Activated B cell treated with CpG ODN at 0.5 μM for 24 hours (primary cell): ENCODE data around the gene KATNB1. TPM values are rescaled to one million over a fixed set of nuclear protein-coding genes. Genes with fewer than 3 reads are reported as not detected.

Experiments
- ATAC-seq: fragments of 200-7000 bp; cut with Tn5 transposase; one replicate; pipeline ENCODE4 v1.10.0; 2021; ENCODE audit warnings: low read depth, mild to moderate bottlenecking, moderate library complexity
- CTCF ChIA-PET: fragments of 350-600 bp; sonication (Branson Sonifier 250); formaldehyde crosslinking; loops from one replicate; lab custom pipeline; 2021; ENCODE audit warnings: antibody characterized with exemption; lab: Charles Lee
- POLR2A ChIA-PET: fragments of 350-600 bp; sonication (Branson Sonifier 250); formaldehyde crosslinking; loops from one replicate; lab custom pipeline; 2021; ENCODE audit warnings: antibody characterized with exemption; lab: Charles Lee
- DNase-seq: peaks from one replicate; pipeline ENCODE4 v3.0.0; 2022
- H3K27ac Mint-ChIP-seq: one replicate; pipeline ENCODE4 v1.8.0; 2020; ENCODE audit warnings: mixed read lengths
- H3K27me3 Mint-ChIP-seq: one replicate; pipeline ENCODE4 v1.8.0; 2021; ENCODE audit warnings: mixed read lengths
- H3K36me3 Mint-ChIP-seq: one replicate; pipeline ENCODE4 v1.8.0; 2021; ENCODE audit warnings: low read depth, mixed read lengths
- H3K4me1 Mint-ChIP-seq: one replicate; pipeline ENCODE4 v1.8.0; 2021; ENCODE audit warnings: mixed read lengths
- H3K4me3 Mint-ChIP-seq: one replicate; pipeline ENCODE4 v1.8.0; 2020; ENCODE audit warnings: mild to moderate bottlenecking, mixed read lengths
- H3K9me3 Mint-ChIP-seq: one replicate; pipeline ENCODE4 v1.8.0; 2020; ENCODE audit warnings: mixed read lengths
- intact Hi-C: fragments of 100-400 bp; cut with micrococcal nuclease; formaldehyde crosslinking; loops from one replicate; pipeline ENCODE4 v1.15.1; 2024
- total RNA-seq: library from RNA; stranded (reverse); gene quantifications from 2 replicates; pipeline ENCODE4 v1.2.3, GENCODE V29; 2022
- TF ChIP-seq, protein P1 (sequence below): fragments of 200-600 bp; IDR thresholded peaks from one replicate; pipeline ENCODE4 v1.8.0; 2022; ENCODE audit warnings: antibody characterized with exemption, mild to moderate bottlenecking

The KATNB1 gene
- total RNA-seq, 1 donor from 2014 or later = 16.8 TPM

DNA sequence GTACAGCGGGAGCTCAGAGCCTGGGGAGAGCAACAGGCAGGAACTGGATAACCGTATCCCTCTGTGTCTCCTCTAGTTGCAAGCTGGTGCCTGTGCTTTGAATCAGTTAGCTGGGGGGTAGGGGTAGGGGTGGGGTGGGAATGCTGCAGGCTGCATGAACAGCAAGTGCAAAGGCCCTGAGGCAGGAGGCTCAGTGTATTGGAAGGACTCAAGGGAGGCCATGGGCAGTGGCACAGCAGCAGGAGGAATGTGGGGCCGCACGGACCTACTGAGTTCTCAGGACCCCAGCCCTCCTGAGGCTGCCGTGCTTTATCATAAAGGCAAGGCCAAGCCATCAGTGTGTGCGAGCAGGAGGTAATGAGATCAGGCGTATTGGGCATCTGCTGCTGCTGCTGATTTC lies 3.3 kb downstream of the KATNB1 start:
- no peak for DNase-seq
- intact Hi-C loops = loop anchor here (5.0 to 10.0 kb wide), 4 partner anchors 92 to 1314 kb away; partner anchors contain the start of gene AMFR
- TF ChIP-seq, protein P1, sequence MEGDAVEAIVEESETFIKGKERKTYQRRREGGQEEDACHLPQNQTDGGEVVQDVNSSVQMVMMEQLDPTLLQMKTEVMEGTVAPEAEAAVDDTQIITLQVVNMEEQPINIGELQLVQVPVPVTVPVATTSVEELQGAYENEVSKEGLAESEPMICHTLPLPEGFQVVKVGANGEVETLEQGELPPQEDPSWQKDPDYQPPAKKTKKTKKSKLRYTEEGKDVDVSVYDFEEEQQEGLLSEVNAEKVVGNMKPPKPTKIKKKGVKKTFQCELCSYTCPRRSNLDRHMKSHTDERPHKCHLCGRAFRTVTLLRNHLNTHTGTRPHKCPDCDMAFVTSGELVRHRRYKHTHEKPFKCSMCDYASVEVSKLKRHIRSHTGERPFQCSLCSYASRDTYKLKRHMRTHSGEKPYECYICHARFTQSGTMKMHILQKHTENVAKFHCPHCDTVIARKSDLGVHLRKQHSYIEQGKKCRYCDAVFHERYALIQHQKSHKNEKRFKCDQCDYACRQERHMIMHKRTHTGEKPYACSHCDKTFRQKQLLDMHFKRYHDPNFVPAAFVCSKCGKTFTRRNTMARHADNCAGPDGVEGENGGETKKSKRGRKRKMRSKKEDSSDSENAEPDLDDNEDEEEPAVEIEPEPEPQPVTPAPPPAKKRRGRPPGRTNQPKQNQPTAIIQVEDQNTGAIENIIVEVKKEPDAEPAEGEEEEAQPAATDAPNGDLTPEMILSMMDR = no peak
- no peak for ATAC-seq
- Mint-ChIP-seq H3K9me3 (no peaks in the 10 kb centered on the region), H3K27ac (no peak overlapping the region), H3K36me3 (peaks cover 12% of the 10 kb centered on the region), H3K27me3 (no peaks in the 10 kb centered on the region), H3K4me3 (no peak overlapping the region), H3K4me1 (peaks cover 30% of the 10 kb centered on the region)
- ChIA-PET POLR2A (no interaction called here), CTCF (no interaction called here)

DNA sequence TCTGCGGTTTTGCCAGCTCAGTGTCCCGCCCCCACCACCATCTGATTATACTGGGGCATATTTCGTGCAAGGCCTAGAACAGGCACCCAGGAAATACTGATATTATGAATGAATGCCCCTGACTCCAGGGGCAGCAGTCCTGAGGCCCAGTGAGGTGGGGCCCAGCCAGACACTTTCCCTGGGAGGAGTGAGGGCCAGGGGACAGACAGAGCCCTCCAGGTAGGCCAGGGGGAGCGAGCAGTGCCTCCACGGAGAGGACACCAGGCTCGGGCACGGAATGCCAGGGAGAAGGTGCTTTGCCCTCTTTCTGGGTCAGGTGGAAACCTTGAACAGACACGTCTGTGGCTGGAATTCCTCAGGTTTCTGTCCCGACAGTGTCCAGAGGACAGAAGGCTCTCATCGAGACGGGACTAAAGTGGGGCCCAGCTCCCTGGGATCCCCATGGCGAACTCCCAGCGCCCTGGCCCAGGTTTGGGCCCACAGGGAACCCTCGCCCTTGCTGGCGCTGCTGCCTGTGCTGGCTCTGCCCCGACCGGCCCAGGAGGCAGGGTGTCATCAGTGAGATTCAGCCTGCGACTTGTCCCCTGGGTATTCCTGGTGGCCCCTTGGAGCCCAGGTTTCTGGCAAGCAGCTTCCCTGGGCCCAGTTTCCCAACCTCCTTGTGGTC lies 4.3 kb downstream of the KATNB1 start:
- Mint-ChIP-seq H3K36me3 (peaks cover 10% of the 10 kb centered on the region), H3K9me3 (no peaks in the 10 kb centered on the region), H3K27ac (no peak overlapping the region), H3K27me3 (no peaks in the 10 kb centered on the region), H3K4me1 (peaks cover 25% of the 10 kb centered on the region), H3K4me3 (no peak overlapping the region)
- no peak for ATAC-seq
- no peak for DNase-seq
- ChIA-PET POLR2A (no interaction called here), CTCF (no interaction called here)
- TF ChIP-seq, protein P1 = no peak
- intact Hi-C loops = loop anchor here (5.0 to 10.0 kb wide), 4 partner anchors 93 to 1315 kb away; partner anchors contain the start of gene AMFR

DNA sequence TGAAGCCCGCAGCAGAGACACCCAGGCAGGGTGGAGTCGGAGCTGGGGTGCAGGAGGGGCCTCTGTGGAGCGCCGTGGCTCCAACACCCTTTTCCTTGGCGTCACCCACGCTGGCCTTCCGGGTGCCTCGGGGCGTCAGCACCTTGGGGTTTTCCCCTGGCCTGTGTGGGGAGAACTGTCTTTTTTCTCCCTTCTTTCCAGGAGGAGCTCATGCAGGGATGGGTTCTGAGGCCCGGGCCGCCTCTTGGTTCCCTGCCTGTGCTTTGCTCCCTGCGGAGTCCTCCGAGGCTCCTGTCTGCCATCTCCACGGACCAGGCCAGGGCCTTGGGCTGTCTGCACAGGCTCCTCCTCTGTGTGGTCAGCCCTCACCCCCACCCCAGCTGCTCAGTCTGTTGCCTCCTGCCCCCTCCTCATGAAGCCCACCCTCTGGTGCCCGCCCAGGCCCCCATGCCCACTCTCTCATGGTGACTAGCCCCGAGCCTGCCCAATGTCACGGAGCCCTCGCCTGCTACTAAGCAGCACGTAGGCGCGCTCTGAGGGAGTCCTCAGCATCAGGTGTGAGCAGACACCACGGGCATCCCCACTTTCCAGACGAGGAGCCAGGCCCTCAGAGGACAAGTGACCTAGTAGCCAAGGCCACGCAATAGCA lies 5.0 kb downstream of the KATNB1 start:
- CTCF ChIA-PET = no interaction called here
- Mint-ChIP-seq H3K9me3 (no peaks in the 10 kb centered on the region), H3K4me3 (no peak overlapping the region), H3K4me1 (peaks cover 19% of the 10 kb centered on the region), H3K27ac (no peak overlapping the region), H3K36me3 (peaks cover 4% of the 10 kb centered on the region), H3K27me3 (no peaks in the 10 kb centered on the region)
- ATAC-seq = no peak
- intact Hi-C loops = no loop called here
- DNase-seq = no peak
- POLR2A ChIA-PET = no interaction called here
- TF ChIP-seq, protein P1 = no peak

DNA sequence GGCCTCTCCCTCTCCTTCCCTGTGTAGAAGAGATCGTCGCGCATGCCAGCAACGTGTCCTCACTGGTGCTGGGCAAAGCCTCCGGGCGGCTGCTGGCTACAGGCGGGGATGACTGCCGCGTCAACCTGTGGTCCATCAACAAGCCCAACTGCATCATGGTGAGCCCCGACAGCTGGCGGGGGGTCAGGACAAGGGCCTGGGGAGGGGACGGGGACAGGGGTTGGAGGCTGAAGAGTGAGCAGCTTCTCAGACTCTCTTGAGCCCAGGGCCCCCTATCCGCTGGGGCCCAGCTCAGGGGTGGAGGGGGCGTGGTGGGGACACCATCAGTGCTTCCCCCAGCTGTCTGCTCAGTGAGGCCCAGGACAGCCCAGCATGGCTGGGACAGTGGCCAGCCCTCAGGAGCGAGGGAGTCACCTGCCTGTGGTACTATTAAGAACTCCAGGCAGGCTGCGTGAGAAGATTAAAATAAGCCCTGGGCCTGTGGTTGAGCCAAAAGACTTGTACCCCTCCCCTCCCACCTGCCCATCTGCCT lies 6.2 kb downstream of the KATNB1 start:
- ChIA-PET CTCF (no interaction called here), POLR2A (no interaction called here)
- TF ChIP-seq, protein P1 = no peak
- Mint-ChIP-seq H3K9me3 (no peaks in the 10 kb centered on the region), H3K27me3 (no peaks in the 10 kb centered on the region), H3K4me1 (peaks cover 8% of the 10 kb centered on the region), H3K4me3 (no peak overlapping the region), H3K36me3 (peaks cover 3% of the 10 kb centered on the region), H3K27ac (no peak overlapping the region)
- ATAC-seq (no peak), DNase-seq (no peak)
- intact Hi-C loops = no loop called here

DNA sequence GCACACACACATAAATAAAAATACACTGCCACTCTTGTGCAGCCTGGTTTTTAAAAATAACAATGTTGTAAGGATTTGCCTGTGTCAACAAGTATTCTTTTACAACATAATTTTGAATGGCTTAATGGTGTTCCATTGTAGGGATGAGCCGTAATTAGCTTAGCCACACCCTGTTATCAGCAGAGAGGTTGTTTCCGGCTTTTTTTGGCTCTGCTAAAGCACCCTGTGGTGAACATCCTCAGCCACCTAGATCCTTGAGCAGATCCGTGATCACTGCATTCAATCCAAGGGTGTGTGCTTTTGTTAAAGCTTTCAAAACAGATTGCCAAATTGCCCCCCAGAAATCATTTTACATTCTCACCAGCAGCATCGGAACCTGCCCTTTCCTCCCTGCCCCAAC lies 7.0 kb downstream of the KATNB1 start:
- DNase-seq = no peak
- POLR2A ChIA-PET = interaction anchor here (0.6 kb wide), 1 partner anchor 856 kb away, joined by 3 read pairs; no protein-coding TSS in a partner anchor
- Mint-ChIP-seq H3K27ac (no peak overlapping the region), H3K4me3 (no peak overlapping the region), H3K9me3 (no peaks in the 10 kb centered on the region), H3K27me3 (no peaks in the 10 kb centered on the region), H3K4me1 (peaks cover 2% of the 10 kb centered on the region), H3K36me3 (peaks cover 8% of the 10 kb centered on the region)
- no peak for ATAC-seq
- intact Hi-C loops = no loop called here
- TF ChIP-seq, protein P1 = no peak
- CTCF ChIA-PET = no interaction called here
